ENCODE measurements around the gene LTC4S. TPM values are rescaled to one million over a fixed set of nuclear protein-coding genes. Genes with fewer than 3 reads are reported as not detected.

LTC4S gene
- total RNA-seq, 6 donors from 2014 or later: 6.7 to 33.1 (median 21.3) TPM

- no peak overlapping the region for H3K4me3 ChIP-seq
- ATAC-seq (ENCODE audit: low FRiP score in 2 of 2): no peak
- 92% methylated on average over 21 of the region's 21 CpGs; no CpG with 5 or more reads in 1 of the 2 donors for WGBS, 2 donors
- TF ChIP-seq POLR2AphosphoS5 (IDR thresholded peaks at IDR 0.05) (no peak), CTCF (IDR thresholded peaks at IDR 0.05) (no peak), POLR2A (IDR thresholded peaks at IDR 0.05) (no peak), EP300 (IDR thresholded peaks at IDR 0.05) (no peak)
- H3K27ac ChIP-seq: no peak overlapping the region
- peak in 1 of 2 donors; percentile 69 for DNase-seq
- peaks cover 22 to 46% (median 44%) of the 10 kb centered on the region in 4 donors for H3K36me3 ChIP-seq
- no peaks in the 10 kb centered on the region for H3K27me3 ChIP-seq
- H3K9me3 ChIP-seq: no peaks in the 10 kb centered on the region
- H3K4me1 ChIP-seq: peaks cover 35 to 56% (median 50%) of the 10 kb centered on the region in 4 donors
Observed at GRCh38 chr5:179800071-179800695, 6.4 kb downstream of the LTC4S start.

GRCh38 chr5:179800696-179801201 is 7.0 kb downstream of the LTC4S start:
- peaks cover 34 to 56% (median 48%) of the 10 kb centered on the region in 4 donors for H3K4me1 ChIP-seq
- no peaks in the 10 kb centered on the region for H3K9me3 ChIP-seq
- H3K27me3 ChIP-seq: no peaks in the 10 kb centered on the region
- DNase-seq: no peak
- no peak overlapping the region for H3K27ac ChIP-seq
- H3K36me3 ChIP-seq: peaks cover 22 to 46% (median 44%) of the 10 kb centered on the region in 4 donors
- no peak overlapping the region for H3K4me3 ChIP-seq
- WGBS, 2 donors: 86 to 91% methylated on average over 6 to 12 of the region's 12 CpGs
- ATAC-seq (ENCODE audit: low FRiP score in 2 of 2): no peak
- TF ChIP-seq CTCF (IDR thresholded peaks at IDR 0.05) (no peak), EP300 (IDR thresholded peaks at IDR 0.05) (no peak), POLR2A (IDR thresholded peaks at IDR 0.05) (no peak), POLR2AphosphoS5 (IDR thresholded peaks at IDR 0.05) (no peak)

- ATAC-seq (ENCODE audit: low FRiP score in 2 of 2) (peak in 1 of 2 donors; percentile 36), DNase-seq (peak; percentile 85 to 90)
- Histone ChIP-seq H3K9me3 (no peaks in the 10 kb centered on the region), H3K27me3 (no peaks in the 10 kb centered on the region), H3K4me3 (no peak overlapping the region), H3K36me3 (peaks cover 22 to 46% (median 44%) of the 10 kb centered on the region in 4 donors), H3K4me1 (peaks cover 32 to 51% (median 43%) of the 10 kb centered on the region in 4 donors), H3K27ac (no peak overlapping the region)
- TF ChIP-seq POLR2AphosphoS5 (IDR thresholded peaks at IDR 0.05) (no peak), CTCF (IDR thresholded peaks at IDR 0.05) (peak in 5 of 6 experiments; percentile 56 to 78 (median 74))
- WGBS, 2 donors: 68 to 87% methylated on average over 35 to 66 of the region's 67 CpGs
Observed at GRCh38 chr5:179801304-179802206, 7.8 kb downstream of the LTC4S start.

GRCh38 chr5:179802207-179802883 is 8.6 kb downstream of the LTC4S start:
- TF ChIP-seq POLR2AphosphoS5 (IDR thresholded peaks at IDR 0.05) (no peak), POLR2A (IDR thresholded peaks at IDR 0.05) (no peak), CTCF (IDR thresholded peaks at IDR 0.05) (no peak), EP300 (IDR thresholded peaks at IDR 0.05) (no peak)
- DNase-seq: peak in 1 of 2 donors; percentile 62

More at GRCh38 chr5:179802207-179802883, 8.6 kb downstream of the LTC4S start:
- Histone ChIP-seq H3K4me3 (no peak overlapping the region), H3K36me3 (peaks cover 22 to 43% (median 41%) of the 10 kb centered on the region in 4 donors), H3K27me3 (no peaks in the 10 kb centered on the region), H3K27ac (no peak overlapping the region), H3K4me1 (peaks cover 28 to 46% (median 37%) of the 10 kb centered on the region in 4 donors), H3K9me3 (no peaks in the 10 kb centered on the region)
- no peak for ATAC-seq (ENCODE audit: low FRiP score in 2 of 2)
- WGBS, 2 donors: 80 to 90% methylated on average over 6 to 18 of the region's 19 CpGs
